ENCODE results near the gene PRIMA1. TPM values are rescaled to one million over a fixed set of nuclear protein-coding genes. Genes with fewer than 3 reads are reported as not detected.

The PRIMA1 gene
- total RNA-seq, 4 donors from 2014 or later = 21.1 to 46.8 (median 35.3) TPM

DNA sequence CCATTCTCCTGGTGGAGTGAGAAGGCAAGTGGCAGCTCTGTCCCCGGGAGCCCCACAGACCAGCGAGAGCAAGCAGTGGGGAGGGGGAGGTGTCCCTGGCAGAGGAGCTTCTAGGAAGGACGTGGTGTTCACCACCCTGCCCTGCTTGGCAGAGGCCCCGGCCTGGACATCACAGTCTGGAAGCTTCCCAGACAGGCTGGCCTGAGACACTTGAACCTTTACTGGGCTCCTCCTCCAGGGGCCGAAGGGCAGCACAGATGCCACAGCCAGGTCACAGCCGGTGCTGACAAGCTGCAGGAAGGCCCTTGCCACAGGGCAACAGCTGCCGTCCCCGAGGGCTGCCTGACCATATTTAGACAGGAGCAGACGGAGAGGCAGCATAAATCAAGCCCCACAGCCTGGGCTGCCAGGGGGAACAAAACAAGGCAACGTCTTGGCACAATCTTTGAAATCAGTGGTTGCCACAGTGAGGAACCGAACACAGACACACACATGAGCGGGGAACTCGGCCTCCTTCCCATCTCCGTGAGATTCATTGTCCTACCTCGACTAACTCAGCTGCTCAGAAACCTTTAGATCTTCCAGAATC, 28.5 kb downstream of the PRIMA1 start:
- DNase-seq (ENCODE audit: low spot score in 2 of 2) = no peak
- TF ChIP-seq POLR2A (IDR thresholded peaks at IDR 0.05) (no peak), EP300 (IDR thresholded peaks at IDR 0.05) (peak in 1 of 2 donors; percentile 61)
- TF ChIP-seq, protein P1, sequence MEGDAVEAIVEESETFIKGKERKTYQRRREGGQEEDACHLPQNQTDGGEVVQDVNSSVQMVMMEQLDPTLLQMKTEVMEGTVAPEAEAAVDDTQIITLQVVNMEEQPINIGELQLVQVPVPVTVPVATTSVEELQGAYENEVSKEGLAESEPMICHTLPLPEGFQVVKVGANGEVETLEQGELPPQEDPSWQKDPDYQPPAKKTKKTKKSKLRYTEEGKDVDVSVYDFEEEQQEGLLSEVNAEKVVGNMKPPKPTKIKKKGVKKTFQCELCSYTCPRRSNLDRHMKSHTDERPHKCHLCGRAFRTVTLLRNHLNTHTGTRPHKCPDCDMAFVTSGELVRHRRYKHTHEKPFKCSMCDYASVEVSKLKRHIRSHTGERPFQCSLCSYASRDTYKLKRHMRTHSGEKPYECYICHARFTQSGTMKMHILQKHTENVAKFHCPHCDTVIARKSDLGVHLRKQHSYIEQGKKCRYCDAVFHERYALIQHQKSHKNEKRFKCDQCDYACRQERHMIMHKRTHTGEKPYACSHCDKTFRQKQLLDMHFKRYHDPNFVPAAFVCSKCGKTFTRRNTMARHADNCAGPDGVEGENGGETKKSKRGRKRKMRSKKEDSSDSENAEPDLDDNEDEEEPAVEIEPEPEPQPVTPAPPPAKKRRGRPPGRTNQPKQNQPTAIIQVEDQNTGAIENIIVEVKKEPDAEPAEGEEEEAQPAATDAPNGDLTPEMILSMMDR (IDR thresholded peaks at IDR 0.05) = no peak
- peaks cover 0 to 87% (median 29%) of the 10 kb centered on the region in 4 donors for H3K4me1 ChIP-seq
- no peak overlapping the region for H3K4me3 ChIP-seq
- 13 to 20% methylated on average over 11 to 15 of the region's 15 CpGs for WGBS, 2 donors
- H3K9me3 ChIP-seq = no peaks in the 10 kb centered on the region
- H3K27me3 ChIP-seq = peaks cover 0 to 3% of the 10 kb centered on the region in 2 donors
- no peaks in the 10 kb centered on the region for H3K36me3 ChIP-seq
- peak overlapping the region in 3 of 4 donors; percentile 25 to 84 (median 77) for H3K27ac ChIP-seq

DNA sequence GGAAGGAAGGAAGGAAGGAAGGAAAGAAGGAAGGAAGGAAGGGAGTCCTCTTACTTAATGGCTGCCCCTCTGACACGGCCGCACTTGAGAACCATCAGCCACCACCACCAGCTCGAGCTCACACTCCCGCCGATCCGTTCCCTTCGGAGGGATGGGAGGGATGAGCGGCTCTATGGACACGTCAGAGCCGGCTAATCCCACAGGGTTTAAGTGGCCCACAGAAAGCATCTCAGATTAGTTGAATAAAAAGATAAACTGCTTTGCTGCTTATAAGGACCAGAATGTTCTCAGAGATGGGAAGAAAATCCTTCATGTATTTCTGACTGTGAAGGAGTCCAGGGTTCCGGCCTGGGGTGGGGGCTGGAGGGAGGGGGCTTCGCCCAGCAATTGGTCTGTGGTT, 31.1 kb downstream of the PRIMA1 start:
- Histone ChIP-seq H3K9me3 (no peaks in the 10 kb centered on the region), H3K27ac (peak overlapping the region in 3 of 4 donors; percentile 63 to 89 (median 76)), H3K27me3 (peaks cover 0 to 3% of the 10 kb centered on the region in 2 donors), H3K36me3 (no peaks in the 10 kb centered on the region), H3K4me1 (peaks cover 0 to 84% (median 32%) of the 10 kb centered on the region in 4 donors), H3K4me3 (no peak overlapping the region)
- 70 to 75% methylated on average over 12 of the region's 12 CpGs for WGBS, 2 donors
- no peak for TF ChIP-seq POLR2A (IDR thresholded peaks at IDR 0.05)
- TF ChIP-seq EP300 (IDR thresholded peaks at IDR 0.05) = no peak
- TF ChIP-seq, protein P1 (IDR thresholded peaks at IDR 0.05) = no peak
- DNase-seq (ENCODE audit: low spot score in 2 of 2) = no peak

DNA sequence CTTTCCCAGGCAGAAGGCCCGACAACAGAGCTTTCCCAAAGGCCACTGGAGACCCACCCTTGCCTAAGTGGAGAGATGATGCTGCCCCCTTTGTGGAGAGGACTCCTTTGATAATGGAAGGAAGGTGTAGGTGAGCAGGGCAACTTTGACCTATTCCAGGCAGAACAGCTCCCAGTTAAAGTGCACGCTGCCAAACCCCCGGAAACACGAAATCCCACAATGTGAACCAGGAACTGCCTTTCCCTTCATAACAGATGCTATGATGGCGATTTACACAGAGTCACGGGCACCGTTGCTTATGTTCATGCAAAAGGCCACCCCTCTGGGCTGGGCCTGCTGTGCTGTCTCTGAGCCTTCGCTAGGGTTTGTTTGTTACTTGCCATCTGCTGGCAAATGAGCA, 34.6 kb downstream of the PRIMA1 start:
- Histone ChIP-seq H3K36me3 (no peaks in the 10 kb centered on the region), H3K4me1 (peaks cover 0 to 84% (median 44%) of the 10 kb centered on the region in 4 donors), H3K27ac (peak overlapping the region in 2 of 4 donors; percentile 76 to 89), H3K27me3 (no peaks in the 10 kb centered on the region), H3K4me3 (no peak overlapping the region), H3K9me3 (no peaks in the 10 kb centered on the region)
- 36 to 49% methylated on average over 8 of the region's 8 CpGs for WGBS, 2 donors
- TF ChIP-seq, protein P1 (IDR thresholded peaks at IDR 0.05) = no peak
- TF ChIP-seq EP300 (IDR thresholded peaks at IDR 0.05) = no peak
- TF ChIP-seq POLR2A (IDR thresholded peaks at IDR 0.05) = no peak
- no peak for DNase-seq (ENCODE audit: low spot score in 2 of 2)

DNA sequence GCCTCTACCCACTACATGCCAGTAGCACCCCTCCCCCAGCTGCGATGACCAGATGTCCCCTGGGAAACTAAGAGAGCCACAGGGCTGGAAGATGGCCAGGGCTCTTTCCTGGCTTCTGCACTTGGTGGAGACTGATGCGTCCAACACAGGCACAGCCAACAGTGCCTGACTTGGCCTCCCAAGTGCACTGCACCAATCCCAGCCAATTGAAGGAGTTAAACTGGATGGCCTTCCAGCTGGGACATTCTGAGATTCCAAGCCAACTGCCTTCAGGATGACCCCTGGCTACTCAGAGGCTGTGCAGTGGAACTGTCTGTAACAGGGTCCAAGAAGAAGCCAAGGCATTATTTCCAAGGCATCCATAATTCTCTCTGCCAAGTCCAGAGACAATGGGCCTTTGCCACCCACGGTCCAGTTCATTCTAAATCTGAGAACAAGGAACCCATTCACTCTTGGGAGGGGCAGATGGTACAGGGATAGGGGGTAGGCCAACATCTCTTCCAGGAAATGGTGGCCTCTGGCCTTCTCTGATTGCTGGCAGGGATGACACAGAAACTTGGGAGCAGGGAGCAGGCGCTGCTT, 35.2 kb downstream of the PRIMA1 start:
- no peak for TF ChIP-seq POLR2A (IDR thresholded peaks at IDR 0.05)
- TF ChIP-seq, protein P1 (IDR thresholded peaks at IDR 0.05) = no peak
- TF ChIP-seq EP300 (IDR thresholded peaks at IDR 0.05) = peak; percentile 10 to 95
- H3K27ac ChIP-seq = peak overlapping the region in 2 of 4 donors; percentile 76 to 92
- 25 to 32% methylated on average over 2 to 4 of the region's 4 CpGs for WGBS, 2 donors

More for the DNA sequence above, 35.2 kb downstream of the PRIMA1 start:
- H3K36me3 ChIP-seq = no peaks in the 10 kb centered on the region
- no peaks in the 10 kb centered on the region for H3K27me3 ChIP-seq
- H3K4me3 ChIP-seq = no peak overlapping the region
- peaks cover 0 to 89% (median 47%) of the 10 kb centered on the region in 4 donors for H3K4me1 ChIP-seq
- no peaks in the 10 kb centered on the region for H3K9me3 ChIP-seq
- DNase-seq (ENCODE audit: low spot score in 2 of 2) = peak in 1 of 2 donors; percentile 28

Data from tibial nerve (tissue), 4 donors.